DND-41 (cell line): ENCODE measurements around the gene ITGB1.

Experiments used
- ATAC-seq: fragments of 200-7000 bp; cut with Tn5 transposase; 3 replicates; pipeline ENCODE4 v1.9.1; 2021; ENCODE audit warnings: low read depth; ENCODE audit not compliant: insufficient read depth
- DNase-seq: peaks from one replicate; pipeline ENCODE4 v3.0.0-alpha.2; 2020
- H2AFZ ChIP-seq: 2 replicates; pipeline ENCODE4 v1.6.0; 2012; ENCODE audit warnings: low read depth, low read length
- H3K27ac ChIP-seq: 2 replicates; pipeline ENCODE4 v1.5.1; 2012; ENCODE audit warnings: low read length, inconsistent platforms
- H3K27me3 ChIP-seq: fragments of 200-600 bp; sonication (generic); 2 replicates; pipeline ENCODE4 v1.6.0; 2012; ENCODE audit warnings: low read length, mild to moderate bottlenecking, inconsistent platforms; ENCODE audit not compliant: insufficient read depth, poor library complexity
- H3K36me3 ChIP-seq: 2 replicates; pipeline ENCODE4 v1.5.1; 2012; ENCODE audit warnings: low read length, inconsistent platforms; ENCODE audit not compliant: insufficient read depth
- H3K4me1 ChIP-seq: 2 replicates; pipeline ENCODE4 v1.5.1; 2012; ENCODE audit warnings: mild to moderate bottlenecking, low read length; ENCODE audit not compliant: insufficient read depth
- H3K4me2 ChIP-seq: 2 replicates; pipeline ENCODE4 v1.6.0; 2012; ENCODE audit warnings: mild to moderate bottlenecking, moderate library complexity, low read length, inconsistent platforms; ENCODE audit not compliant: insufficient read depth
- H3K4me3 ChIP-seq, 2 experiments: fragments of 200-600 bp in 1 of 2; shearing (Covaris generic) in 1 of 2; 2 replicates each; pipeline ENCODE4 v1.5.1; 2012 to 2016; ENCODE audit warnings: inconsistent platforms in 2 of 2, low read length in 2 of 2, mild to moderate bottlenecking in 2 of 2, low read depth in 1 of 2, moderate library complexity in 1 of 2
- H3K79me2 ChIP-seq: 2 replicates; pipeline ENCODE4 v1.6.0; 2012; ENCODE audit warnings: low read length, inconsistent platforms; ENCODE audit not compliant: insufficient read depth
- H3K9ac ChIP-seq: 2 replicates; pipeline ENCODE4 v1.6.0; 2012; ENCODE audit warnings: low read depth, mild to moderate bottlenecking, inconsistent platforms, low read length, moderate library complexity
- H3K9me3 ChIP-seq: 2 replicates; pipeline ENCODE4 v1.5.1; 2012; ENCODE audit warnings: low read length, moderate library complexity, mild to moderate bottlenecking, inconsistent platforms; ENCODE audit not compliant: insufficient read depth, severe bottlenecking
- H4K20me1 ChIP-seq: 2 replicates; pipeline ENCODE4 v1.6.0; 2012; ENCODE audit warnings: low read length; ENCODE audit not compliant: insufficient read depth
- CTCF ChIP-seq: IDR thresholded peaks from 2 replicates; pipeline ENCODE4 v1.5.1; 2012; ENCODE audit warnings: borderline replicate concordance, low read length, moderate library complexity, mild to moderate bottlenecking; ENCODE audit not compliant: poor library complexity, severe bottlenecking; ENCODE audit errors: extremely low read depth
- EZH2 ChIP-seq: IDR thresholded peaks from 3 replicates; pipeline ENCODE4 v1.6.1; 2012; ENCODE audit warnings: borderline replicate concordance, low read depth, mild to moderate bottlenecking, moderate library complexity, low read length, inconsistent platforms; ENCODE audit not compliant: severe bottlenecking

Gene ITGB1

GRCh38 chr10:32959006-32959920, 1.2 kb upstream of the ITGB1 start:
- peak overlapping the region; percentile 63 to 88; a peak in 3 of 4 replicates for H3K4me3 ChIP-seq
- H2AFZ ChIP-seq: peak overlapping the region; percentile 78
- no peak for ATAC-seq
- TF ChIP-seq CTCF: no peak
- H3K79me2 ChIP-seq: peaks cover 38% of the 10 kb centered on the region
- peak overlapping the region; percentile 74 for H3K4me2 ChIP-seq
- no peaks in the 10 kb centered on the region; the same call in 1 of the 2 replicates for H3K36me3 ChIP-seq
- H3K9ac ChIP-seq: peak overlapping the region; percentile 69
- peak overlapping the region; percentile 71 for H3K27ac ChIP-seq
- H3K9me3 ChIP-seq: no peaks in the 10 kb centered on the region
- no peaks in the 10 kb centered on the region for H3K27me3 ChIP-seq
- DNase-seq: no peak
- H3K4me1 ChIP-seq: peaks cover 48% of the 10 kb centered on the region
- peaks cover 14% of the 10 kb centered on the region; the same call in 1 of the 2 replicates for H4K20me1 ChIP-seq

GRCh38 chr10:32957341-32958084, 517 bp downstream of the ITGB1 start:
- peak overlapping the region; percentile 70 for H2AFZ ChIP-seq
- peak overlapping the region; percentile 71 for H3K27ac ChIP-seq
- no peaks in the 10 kb centered on the region for H3K9me3 ChIP-seq
- peak overlapping the region; percentile 63 to 88 for H3K4me3 ChIP-seq
- H3K9ac ChIP-seq: peak overlapping the region; percentile 69
- no peaks in the 10 kb centered on the region for H3K27me3 ChIP-seq
- peaks cover 7% of the 10 kb centered on the region; the same call in 1 of the 2 replicates for H3K36me3 ChIP-seq
- peaks cover 31% of the 10 kb centered on the region; the same call in 1 of the 2 replicates for H4K20me1 ChIP-seq
- peak; percentile 39 for ATAC-seq
- DNase-seq: peak; percentile 48
- peak overlapping the region; percentile 74 for H3K4me2 ChIP-seq
- TF ChIP-seq EZH2 (no peak), CTCF (no peak)
- H3K79me2 ChIP-seq: peaks cover 55% of the 10 kb centered on the region
- H3K4me1 ChIP-seq: peaks cover 53% of the 10 kb centered on the region

DNA sequence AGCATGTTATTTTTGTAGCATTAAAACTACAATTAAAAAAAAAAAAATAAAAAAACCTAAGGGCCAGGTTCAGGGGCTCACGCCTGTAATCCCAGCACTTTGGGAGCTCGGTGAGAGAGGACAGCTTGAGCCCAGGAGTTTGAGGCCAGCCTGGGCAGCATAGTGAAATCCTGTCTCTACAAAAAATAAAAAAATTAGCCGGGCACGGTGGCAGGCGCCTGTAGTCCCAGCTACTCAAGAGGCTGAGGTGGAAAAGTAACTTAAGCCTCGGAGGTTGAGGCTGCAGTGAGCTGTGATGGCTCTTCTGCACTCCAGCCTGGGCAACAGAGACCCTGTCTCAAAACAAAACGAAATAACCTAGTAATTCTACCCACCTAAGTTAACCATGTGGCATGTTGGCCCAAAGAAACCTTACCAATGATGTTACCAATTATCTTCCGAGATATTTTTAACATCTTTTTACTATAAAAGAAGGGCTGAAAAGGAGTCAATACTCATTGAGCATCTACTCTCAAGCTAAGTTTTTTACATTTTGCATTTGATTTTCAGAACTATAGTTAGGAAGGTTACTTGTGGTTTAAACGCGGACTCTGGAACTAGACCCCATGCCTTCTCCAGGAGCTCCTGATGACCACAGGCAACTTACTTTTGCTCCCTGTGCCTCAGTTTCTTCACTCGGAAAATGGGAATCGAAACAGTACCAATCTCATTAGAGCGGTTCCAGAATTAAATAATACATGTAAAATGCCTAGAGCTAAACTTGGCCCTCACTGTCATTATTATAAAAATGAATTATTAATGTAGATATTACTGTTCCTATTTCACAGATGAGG, 1.4 kb downstream of the ITGB1 start:
- Histone ChIP-seq H4K20me1 (peaks cover 33% of the 10 kb centered on the region; the same call in 1 of the 2 replicates), H3K27me3 (no peaks in the 10 kb centered on the region), H3K4me1 (peaks cover 54% of the 10 kb centered on the region), H3K4me2 (peak overlapping the region; percentile 74), H3K36me3 (peaks cover 7% of the 10 kb centered on the region; the same call in 1 of the 2 replicates), H3K4me3 (peak overlapping the region; percentile 63 to 88; a peak in 3 of 4 replicates), H3K79me2 (peaks cover 65% of the 10 kb centered on the region), H3K9ac (peak overlapping the region; percentile 69), H3K9me3 (no peaks in the 10 kb centered on the region), H3K27ac (peak overlapping the region; percentile 65; the same call in 1 of the 2 replicates), H2AFZ (no peak overlapping the region)
- TF ChIP-seq EZH2: no peak
- TF ChIP-seq CTCF: no peak
- DNase-seq (no peak), ATAC-seq (no peak)
